Measurements from ENCODE around the gene VAMP3.

Gene VAMP3, protein sequence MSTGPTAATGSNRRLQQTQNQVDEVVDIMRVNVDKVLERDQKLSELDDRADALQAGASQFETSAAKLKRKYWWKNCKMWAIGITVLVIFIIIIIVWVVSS

DNA sequence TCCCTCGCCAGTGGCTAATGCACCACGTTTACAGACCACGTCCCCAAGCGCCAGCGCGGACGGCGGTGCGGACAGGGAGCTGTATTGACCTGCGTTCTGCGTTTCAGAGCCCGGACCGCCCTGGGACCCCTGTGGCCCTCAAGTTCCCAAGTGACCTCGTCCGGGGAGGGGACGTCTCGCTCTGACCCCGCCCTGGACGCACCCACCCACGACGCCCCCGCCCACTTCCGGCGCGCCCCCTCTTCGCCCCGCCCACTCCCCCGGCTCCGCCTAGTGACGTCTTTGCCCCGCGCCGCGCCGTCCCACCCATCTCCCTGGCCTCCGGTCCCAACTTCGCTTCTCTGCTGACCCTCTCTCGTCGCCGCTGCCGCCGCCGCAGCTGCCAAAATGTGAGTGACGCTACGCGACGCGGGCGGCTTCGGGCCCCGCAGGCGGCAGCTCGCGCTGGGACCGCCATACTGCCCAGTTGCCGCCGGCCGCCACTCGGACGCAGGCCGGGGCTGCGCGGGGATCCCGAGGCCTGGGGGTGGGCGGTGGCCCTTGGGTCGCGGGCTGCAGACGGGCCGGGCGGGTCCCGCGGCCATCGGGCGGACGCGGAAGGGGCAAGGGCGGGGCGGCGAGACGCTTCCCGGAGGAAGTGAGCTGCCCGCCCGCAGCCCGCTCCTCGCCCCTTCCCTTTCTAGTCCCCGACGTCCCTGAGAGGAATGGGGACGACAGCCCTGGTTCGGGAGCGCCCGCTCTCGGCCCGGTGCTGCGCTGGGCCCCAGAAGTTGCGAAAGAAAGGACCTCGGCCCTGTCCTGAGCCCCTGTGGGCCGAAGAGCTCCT is at the start of gene VAMP3:
Gene VAMP3, plus strand, starts transcription at position 300 of the 826 bp plus-strand sequence. Its CDS starts 88 bp downstream, at position 388.
- DNase-seq = peak; percentile 78

DNA sequence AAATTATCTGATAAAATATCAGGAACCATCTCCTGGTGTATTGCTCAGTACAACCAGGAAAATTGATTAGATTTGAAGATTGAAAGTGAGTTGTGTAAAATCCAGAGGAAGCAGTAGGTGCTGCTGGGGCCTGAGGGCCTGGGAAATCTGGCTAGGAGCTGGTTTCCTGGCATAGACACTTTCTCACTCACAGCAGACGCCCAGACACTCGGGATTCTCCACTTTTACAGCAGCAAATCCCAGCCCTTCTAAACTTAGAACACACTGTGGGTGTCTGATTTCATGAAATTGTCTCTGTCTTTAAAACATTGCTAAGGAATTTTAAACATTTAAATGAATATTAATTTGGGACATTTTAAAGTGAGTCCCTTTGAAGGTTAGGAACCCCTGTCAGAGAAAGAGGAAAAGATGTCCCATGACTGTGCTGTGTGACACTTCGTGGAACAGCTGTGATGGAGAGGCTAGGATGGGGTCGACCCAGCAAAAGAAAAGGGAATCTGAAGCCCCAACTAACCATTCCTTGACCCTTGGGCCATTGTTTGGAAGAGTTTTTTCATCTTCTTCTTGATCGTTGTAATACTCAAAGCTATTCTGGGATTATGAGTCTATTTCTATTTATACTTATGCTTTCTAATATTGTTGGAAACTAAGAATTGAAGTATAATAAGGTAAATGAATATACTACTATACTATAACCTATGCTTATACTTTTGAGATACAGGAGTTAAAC is 49.0 kb upstream of the VAMP3 start:
- no peak for DNase-seq

DNA sequence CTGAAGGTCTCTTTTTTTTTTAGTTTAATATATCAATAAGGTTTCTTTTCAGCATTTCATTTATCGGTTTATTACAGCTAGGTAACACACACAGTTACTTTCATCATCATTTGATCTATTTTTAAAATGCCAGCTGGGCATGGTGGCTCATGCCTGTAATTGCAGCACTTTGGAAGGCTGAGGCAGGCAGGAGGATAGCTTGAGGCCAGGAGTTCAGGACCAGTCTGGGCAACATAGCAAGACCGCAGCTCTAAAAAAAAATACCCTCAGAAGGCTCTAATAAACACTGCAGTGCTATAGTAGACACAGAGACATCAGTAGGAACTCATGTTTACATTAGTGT is 48.5 kb upstream of the VAMP3 start:
- DNase-seq = no peak

DNA sequence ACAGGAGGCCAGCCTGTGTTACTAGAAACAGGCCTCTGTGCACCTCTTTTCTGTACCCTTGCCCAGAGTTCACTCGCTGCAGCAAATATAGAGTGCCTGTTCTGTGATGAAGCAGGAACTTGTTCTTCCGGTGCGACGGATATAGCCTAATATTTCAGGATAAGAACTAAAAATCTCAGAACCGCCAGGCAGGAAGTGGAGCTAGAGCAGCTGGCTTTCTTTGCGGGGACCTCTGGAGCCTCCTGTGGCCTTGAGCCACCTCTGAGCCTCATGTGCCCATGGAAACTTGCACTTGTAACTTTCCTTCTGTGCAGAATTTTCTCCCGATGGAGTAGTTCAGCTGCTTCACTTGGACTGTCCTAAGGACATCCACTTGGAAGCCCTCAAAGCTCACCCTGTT is 44.5 kb upstream of the VAMP3 start:
- DNase-seq = no peak

DNA sequence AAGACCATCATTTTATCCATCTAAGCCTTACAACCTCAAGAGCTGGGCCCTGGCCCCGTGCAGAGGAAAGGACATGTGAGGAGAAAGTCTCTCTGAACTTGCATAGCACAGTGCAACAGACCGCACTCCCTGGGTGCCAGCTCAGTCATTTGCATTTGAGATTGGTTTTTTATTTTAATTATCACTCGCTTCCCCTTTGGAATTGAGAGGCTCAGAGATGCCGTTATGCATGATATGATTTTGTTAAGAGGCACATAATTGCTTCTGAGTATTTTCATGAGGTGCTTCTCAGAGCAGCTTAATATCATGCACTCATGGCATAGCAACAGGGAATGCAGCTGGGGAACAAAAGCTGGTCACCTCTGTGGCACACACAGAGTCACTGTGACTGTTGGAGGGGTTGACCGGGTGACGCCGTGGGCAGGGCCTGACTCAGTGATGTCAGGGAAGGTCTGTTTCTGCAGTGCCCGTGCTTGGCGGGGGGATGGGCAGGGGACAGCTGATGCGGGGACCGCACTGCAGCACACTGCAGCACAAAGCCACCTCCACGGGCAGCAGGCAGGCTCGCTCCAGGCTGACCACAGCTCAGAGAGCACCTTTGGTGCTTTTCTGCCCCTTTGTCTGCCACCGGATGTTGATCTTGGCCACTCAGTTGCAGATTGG is 43.2 kb upstream of the VAMP3 start:
- no peak for DNase-seq

DNA sequence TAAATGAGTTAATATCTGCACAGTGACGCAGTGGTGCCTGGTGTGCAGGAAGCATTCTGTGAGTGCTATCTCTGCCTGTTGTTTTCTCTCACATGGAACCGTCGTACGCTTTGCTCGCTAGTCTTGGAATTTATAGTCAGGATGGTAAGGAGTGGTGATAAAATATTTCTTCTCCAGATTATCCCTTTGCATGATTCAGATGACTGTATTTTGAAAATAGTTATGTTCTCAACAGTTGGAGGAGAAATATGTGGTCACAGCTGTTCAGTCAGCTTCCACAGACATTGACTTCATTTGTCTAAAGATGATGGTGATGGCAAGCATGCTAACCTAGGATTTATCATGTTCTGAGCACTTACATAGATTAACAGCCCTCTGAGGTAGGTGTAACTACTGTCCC is 41.3 kb upstream of the VAMP3 start:
- DNase-seq = no peak

DNA sequence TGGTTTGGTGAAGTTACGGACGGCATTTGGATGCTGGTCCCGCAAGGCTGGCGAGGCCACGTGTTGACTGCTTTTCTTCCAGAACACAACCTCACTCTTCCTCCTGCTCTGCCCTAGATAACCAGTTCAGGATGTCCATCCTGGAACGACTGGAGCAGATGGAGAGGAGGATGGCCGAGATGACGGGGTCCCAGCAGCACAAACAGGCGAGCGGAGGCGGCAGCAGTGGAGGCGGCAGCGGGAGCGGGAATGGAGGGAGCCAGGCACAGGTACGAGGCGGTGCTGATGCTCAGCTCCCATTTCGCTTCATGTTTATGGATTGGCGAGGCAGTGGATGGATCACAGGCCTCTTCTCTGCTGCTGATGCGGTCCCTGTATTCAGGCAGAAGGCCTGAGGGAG is 38.8 kb upstream of the VAMP3 start:
- no peak for DNase-seq

DNA sequence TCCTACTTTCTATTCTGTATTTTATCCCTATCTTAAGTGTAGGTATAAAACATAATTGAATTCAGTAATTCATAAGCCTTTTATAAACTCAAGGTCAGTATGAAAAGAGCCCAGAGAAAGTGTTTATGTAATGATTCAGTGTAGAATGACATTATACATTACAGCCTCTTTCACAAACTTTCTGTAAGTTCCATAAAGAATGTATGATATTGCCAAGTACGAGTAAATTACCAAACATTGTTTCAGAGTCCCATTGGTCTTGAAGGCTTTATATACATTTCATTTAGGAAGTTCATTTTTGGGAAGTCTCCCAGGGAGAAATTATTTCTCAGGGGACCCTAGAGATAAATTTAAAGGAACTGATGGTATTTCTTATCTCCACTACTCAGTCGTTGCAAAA is 37.8 kb upstream of the VAMP3 start:
- peak; percentile 40 for DNase-seq

DNA sequence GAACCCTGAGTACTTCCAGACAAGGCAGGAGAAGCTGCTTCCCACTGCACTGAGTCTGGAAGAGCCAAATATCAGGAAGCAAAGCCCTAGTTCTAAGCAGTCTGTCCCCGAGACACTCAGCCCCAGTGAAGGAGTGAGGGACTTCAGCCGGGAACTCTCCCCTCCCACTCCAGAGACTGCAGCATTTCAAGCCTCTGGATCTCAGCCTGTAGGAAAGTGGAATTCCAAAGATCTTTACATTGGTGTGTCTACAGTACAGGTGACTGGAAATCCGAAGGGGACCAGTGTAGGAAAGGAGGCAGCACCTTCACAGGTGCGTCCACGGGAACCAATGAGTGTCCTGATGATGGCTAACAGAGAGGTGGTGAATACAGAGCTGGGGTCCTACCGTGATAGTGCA is 33.1 kb upstream of the VAMP3 start:
- DNase-seq = no peak

DNA sequence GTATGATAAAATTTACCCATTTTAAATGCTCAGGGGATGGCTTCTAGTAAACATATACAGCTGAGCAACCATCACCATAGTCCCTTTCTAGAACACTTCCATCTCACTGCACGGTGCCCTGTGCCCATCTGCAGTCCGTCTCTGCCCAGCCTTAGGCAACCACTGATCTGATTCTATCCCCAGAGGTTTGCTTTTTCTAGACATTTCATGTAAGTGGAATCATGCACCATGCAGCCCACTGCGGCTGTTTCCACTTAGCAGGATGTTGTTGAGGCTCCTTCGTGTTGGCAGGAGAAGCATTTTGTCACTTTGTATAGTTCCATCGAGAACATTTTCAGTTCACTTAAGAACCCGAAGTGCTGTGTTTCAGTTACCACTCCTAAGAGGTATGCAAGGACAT is 27.8 kb upstream of the VAMP3 start:
- DNase-seq = no peak

DNA sequence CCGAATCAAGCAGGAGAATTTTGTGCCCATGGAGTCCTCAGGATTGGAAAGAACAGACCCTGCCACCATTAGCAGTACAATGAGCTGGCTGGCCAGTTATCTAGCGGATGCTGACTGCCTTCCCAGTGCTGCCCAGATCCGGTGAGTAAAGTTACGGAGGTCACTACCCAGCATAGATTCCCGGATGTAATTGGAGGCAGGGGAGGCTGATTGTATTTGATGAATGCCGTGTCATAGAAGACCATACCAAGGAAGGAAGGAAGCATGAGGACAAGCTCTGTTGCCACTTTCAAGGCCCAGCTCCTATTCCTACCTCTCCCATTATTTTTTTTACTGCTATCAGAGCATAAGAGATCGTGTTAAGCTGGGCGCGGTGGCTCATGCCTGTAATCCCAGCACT is 26.2 kb upstream of the VAMP3 start:
- no peak for DNase-seq

DNA sequence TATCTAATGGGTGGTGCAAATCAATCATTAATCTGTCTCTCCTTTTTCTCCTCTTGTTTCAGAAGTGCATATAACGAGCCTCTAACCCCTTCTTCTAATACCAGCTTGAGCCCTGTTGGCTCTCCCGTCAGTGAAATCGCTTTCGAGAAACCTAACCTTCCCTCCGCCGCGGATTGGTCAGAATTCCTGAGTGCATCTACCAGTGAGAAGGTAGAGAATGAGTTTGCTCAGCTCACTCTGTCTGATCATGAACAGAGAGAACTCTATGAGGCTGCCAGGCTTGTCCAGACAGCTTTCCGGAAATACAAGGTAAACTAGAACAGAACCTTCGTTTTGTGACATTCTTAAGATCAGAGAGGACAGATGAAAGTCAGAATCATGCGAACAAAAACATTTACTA is 25.3 kb upstream of the VAMP3 start:
- no peak for DNase-seq

DNA sequence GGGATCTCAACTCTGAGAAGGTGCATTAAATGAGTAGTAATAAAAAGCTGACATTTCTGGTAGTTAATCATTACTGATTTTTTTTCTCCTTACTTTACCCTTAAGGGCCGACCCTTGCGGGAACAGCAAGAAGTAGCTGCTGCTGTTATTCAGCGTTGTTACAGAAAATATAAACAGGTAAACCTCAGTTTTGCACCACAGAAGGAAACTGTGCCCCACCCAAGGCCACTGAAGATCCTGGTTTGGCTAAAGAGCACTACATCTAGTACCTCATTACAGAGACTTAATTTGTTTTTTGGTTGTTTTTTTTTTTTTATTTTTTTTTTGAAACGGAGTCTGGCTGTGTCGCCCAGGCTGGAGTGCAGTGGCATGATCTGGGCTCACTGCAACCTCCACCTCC is 23.5 kb upstream of the VAMP3 start:
- no peak for DNase-seq

DNA sequence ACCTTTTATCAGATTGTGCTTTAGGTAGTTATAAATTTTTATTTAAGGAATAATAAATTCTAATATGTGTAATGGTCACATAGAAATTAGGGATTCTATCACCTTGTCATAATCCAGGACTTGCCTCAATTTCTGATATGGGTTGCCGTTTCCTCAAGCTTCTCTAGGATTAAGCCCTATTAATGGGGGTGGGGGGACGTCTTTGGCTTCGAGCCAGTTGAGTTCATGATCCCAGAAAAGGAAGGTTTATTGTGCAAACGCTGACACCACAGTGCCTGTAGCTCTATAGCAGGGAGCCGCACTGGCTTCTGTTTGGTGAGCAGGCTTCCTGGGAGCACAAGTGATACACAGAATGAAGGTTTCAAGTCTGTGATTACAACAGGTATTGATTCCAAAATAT is 22.0 kb upstream of the VAMP3 start:
- DNase-seq = no peak

DNA sequence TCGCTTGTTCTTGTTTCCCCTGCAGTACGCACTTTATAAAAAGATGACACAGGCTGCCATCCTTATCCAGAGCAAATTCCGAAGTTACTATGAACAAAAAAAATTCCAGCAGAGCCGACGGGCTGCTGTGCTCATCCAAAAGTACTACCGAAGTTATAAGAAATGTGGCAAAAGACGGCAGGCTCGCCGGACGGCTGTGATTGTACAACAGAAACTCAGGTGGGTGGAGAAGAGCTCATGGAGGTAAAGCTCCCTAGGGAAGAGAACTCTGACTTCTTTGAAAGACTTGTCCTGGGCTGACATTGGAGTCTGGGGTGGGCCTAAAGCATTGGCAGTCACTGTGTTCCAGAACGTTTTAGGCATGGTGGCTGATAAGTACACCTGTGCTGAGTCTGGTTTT is 19.9 kb upstream of the VAMP3 start:
- no peak for DNase-seq

DNA sequence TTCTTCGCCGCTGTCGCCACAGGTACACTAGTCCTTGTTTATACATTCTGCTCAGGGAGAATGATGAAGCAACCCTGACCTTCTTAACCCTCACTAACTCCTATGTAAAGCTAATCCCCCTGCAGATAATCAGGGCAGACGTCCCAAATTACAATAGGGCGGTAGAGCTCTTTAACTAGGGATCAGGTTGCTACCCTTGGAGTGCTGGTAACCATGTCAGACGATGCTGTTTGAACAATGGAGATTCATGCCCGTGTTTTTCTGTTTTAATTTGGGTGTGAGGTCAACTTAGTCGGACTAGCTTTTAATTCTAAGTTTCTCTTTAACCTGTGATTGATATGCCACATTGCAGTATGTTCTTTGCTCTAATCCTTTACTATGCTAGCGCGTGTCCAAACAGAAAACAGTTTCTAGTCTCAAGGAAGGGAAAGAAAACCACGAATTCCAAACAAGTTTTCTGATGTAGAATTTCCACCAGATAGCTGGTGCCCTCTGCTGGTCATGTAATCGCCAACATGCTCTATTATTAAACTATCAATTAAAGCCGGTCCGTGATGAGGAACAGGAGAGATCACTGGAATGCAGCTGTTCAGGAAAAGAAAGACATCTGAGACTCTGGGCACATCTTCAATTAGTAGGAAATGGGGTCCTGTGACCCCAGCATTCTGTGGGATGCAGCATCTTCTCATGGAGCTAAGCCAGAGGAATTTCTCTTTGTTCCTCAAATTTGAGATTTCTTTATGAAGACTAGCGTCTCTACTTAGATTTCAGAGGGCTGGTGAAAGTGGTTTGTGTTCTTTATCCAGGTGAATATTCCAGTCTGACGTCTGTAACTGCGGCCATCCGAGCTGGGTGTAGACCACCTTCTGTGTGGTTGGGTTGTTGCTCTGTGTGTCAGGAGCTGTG is 18.3 kb upstream of the VAMP3 start:
- peak; percentile 67 for DNase-seq

DNA sequence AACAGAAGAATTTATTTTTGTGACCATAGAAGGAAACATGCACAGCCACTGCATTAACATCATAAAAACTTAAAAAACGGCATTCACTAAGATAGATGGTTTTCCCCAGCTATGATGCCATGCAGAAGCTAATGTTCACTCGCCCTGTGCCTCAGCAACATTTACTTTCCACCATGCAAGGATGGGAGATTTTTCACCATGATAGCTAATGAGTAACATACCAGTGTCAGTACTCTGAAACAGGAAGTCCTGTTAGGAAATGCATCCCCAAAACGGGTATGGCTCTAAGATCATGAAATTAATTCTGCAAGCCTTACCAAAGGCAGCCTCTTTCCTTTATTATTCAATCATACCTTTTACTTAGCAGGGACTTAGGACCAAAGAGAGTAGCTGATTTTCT is 17.5 kb upstream of the VAMP3 start:
- DNase-seq = no peak

DNA sequence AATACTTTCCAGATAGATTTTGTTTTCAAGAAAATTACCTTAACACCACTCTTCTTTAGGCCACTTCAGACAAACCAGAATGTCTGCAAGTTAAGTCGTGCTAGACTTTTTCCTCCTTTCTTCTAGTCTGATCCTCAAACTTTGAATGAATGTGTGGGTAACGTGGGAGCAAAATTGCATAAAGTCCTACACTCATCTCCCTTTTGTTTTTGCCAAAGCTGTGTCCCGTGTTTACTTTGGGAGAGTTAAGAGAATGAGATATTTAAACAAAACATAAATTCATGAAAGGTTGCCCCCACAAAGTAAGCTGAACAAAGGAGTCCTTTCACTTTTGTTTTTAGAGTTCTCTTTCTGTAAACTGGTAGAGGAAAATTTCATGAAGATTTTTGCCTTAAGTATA is 16.9 kb upstream of the VAMP3 start:
- DNase-seq = no peak

DNA sequence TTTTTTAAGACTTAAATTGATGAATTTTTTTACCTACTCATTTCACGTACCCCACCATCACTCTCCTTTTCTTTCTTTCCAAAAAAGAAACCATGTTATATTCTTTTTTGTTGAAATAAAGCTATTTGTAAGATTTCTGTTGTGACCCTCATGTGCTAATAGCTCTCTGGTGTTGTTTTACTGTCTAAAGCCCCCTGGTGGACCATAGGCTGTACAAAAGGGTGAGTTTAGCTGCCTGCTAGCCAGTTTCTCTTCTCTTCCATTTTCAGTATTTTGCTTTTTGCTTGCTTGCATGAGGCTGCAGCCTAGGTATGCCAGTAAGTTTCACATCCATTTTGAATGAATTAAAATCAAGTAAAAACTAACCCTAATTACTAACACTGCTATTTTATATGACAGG is 15.6 kb upstream of the VAMP3 start:
- no peak for DNase-seq

DNA sequence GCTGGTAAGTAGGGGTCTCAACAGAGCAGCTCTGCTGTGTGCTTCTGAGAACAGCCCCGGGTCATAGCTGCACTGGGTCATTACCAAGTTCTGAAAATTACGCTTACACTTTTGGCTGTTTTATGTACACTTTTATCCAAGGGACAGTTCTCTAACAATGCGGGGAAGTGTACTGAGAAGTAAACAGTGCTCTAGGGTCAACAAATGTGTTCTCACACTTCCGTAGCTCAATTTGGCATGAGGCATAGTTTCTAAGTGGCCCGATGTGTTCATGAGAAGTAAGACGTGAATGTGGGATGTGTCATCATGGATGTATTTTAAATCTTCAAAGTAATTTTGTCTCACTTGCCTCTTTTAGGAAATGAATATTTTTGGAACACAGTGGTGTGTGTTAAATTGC is 10.9 kb upstream of the VAMP3 start:
- DNase-seq = peak; percentile 5

DNA sequence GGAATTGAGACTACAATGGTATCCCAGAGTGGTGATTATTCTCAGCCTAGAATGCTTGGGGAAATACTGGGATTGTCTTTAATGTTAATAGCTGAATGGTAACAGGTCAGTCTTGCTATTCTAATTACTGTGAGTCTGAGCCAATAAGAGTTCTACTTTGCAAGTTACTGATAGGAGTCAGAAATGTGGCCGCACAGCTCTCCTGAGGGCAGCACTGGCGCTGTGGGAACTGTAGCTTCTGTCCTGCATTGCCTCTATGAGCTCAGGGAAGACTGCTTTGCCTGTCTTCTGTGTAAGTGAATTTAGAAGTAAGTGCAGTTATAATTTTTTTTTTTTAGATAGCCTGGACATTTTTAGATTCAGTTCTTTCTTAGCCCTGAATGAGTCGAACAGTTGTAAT is 10.0 kb upstream of the VAMP3 start:
- no peak for DNase-seq

DNA sequence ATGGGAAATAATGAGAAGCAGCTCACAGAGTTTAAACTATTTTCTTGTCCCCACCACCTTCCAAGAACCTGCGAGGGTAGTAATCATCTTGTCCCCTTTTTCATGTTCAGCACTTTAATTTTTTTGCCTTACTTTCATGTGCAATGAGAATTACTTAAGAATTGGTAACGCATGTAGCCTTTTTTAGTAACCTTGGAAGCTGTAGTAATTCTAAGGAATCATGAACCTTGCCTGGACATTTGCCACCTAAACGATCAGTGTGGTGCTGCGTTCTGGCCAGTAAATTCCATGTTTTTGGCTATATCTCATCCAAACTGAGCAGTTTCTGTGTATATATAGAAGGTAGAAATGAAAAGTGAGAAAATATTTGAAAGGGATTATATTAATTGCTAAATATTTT is 3.9 kb upstream of the VAMP3 start:
- DNase-seq = no peak

DNA sequence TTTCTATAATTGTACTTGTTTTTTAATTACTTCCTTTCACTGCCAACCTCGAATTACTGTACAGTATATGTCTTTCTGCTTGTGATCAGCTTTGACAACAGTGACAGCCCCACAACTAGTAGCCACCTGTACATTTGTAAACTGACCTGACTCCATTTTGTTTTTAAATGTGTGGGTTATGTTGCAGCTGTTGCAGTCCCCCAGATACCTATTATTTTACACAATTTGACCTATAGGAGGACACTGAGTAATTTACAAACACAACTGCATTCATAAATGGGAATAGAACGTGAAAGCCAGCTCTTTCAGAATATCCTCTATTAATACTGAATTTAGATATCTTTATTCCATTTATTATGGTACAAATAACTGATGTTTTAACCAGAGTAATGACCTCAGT is 2.5 kb upstream of the VAMP3 start:
- no peak for DNase-seq
